HG02623 (cell line): Measurements from ENCODE around the gene ANXA10.
"Not testable (repeated sequence)": the region's sequence is repeated elsewhere in the genome, so short reads cannot be mapped to it uniquely, and the experiment has no call there.

Source experiments
- ATAC-seq: cut with Tn5 transposase; IDR thresholded peaks from one replicate; pipeline ENCODE4 v1.9.1; 2021; ENCODE audit warnings: moderate library complexity; ENCODE audit not compliant: unreplicated experiment

ANXA10 gene

GRCh38 chr4:168118116-168118655, 25.8 kb downstream of the ANXA10 start:
- no peak for ATAC-seq

GRCh38 chr4:168119100-168119499, 26.8 kb downstream of the ANXA10 start:
- no peak for ATAC-seq

GRCh38 chr4:168119890-168120289, 27.6 kb downstream of the ANXA10 start:
- no peak for ATAC-seq

- no peak for ATAC-seq
Observed at GRCh38 chr4:168120811-168121210, 28.5 kb downstream of the ANXA10 start.

- no peak for ATAC-seq
Observed at GRCh38 chr4:168124008-168124641, 31.8 kb downstream of the ANXA10 start.

- no peak for ATAC-seq
Observed at GRCh38 chr4:168126952-168127351, 34.6 kb downstream of the ANXA10 start.

GRCh38 chr4:168128601-168129000, 36.3 kb downstream of the ANXA10 start:
- no peak for ATAC-seq

GRCh38 chr4:168129046-168129772, 36.9 kb downstream of the ANXA10 start:
- ATAC-seq = no peak

GRCh38 chr4:168129802-168130201, 37.5 kb downstream of the ANXA10 start:
- no peak for ATAC-seq

- no peak for ATAC-seq
Observed at GRCh38 chr4:168131196-168131595, 38.9 kb downstream of the ANXA10 start.

GRCh38 chr4:168134651-168135050, 42.3 kb downstream of the ANXA10 start:
- ATAC-seq = no peak

GRCh38 chr4:168135860-168136259, 43.5 kb downstream of the ANXA10 start:
- not testable (repeated sequence) for ATAC-seq

GRCh38 chr4:168137695-168138094, 45.4 kb downstream of the ANXA10 start:
- not testable (repeated sequence) for ATAC-seq

- no peak for ATAC-seq
Observed at GRCh38 chr4:168138143-168138542, 45.8 kb downstream of the ANXA10 start.

- no peak for ATAC-seq
Observed at GRCh38 chr4:168139336-168139735, 47.0 kb downstream of the ANXA10 start.

GRCh38 chr4:168141733-168142132, 49.4 kb downstream of the ANXA10 start:
- ATAC-seq = no peak

GRCh38 chr4:168143601-168144000, 51.3 kb downstream of the ANXA10 start:
- no peak for ATAC-seq

- no peak for ATAC-seq
Observed at GRCh38 chr4:168150420-168151050, 58.2 kb downstream of the ANXA10 start.

GRCh38 chr4:168151327-168151726, 59.0 kb downstream of the ANXA10 start:
- ATAC-seq = no peak

GRCh38 chr4:168152837-168153500, 60.6 kb downstream of the ANXA10 start:
- no peak for ATAC-seq
